IMR-90 (cell line): ENCODE results near the gene KCNJ4.
"Not testable (repeated sequence)": the region's sequence is repeated elsewhere in the genome, so short reads cannot be mapped to it uniquely, and the experiment has no call there.

Source experiments
- FOS ChIP-seq: fragments of 150-350 bp; IDR thresholded peaks from 2 replicates; pipeline ENCODE4 v1.6.1; 2016; ENCODE audit warnings: low read depth, low read length
- POLR2A ChIP-seq: IDR thresholded peaks from 2 replicates; pipeline ENCODE4 v1.6.1; 2012; ENCODE audit warnings: mild to moderate bottlenecking, low read depth, low read length
- TF ChIP-seq, protein P1 (sequence below): conservative IDR thresholded peaks from 2 replicates; pipeline ENCODE4 v1.5.1; 2012; ENCODE audit warnings: mild to moderate bottlenecking, low read depth, low read length, improper control_type of control experiment

DNA sequence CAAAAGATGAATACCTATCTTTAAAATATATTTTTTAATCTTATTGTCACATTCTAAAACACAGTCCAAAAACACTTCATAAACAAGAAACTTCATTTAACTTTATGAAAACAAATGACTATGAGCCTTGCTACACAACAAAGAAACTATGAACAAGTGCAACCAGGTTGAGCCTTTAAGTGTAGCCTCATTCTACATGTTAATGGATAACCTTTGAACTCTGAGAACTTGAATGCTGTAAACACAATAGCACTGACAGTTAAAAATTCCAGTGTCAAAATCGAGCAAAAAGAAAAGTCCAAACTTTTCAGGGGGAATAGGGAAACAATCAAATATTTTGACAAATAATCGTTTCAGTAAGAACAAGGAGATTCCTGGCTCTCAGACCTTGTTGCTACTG lies 54.7 kb downstream of the KCNJ4 start:
- TF ChIP-seq, protein P1, sequence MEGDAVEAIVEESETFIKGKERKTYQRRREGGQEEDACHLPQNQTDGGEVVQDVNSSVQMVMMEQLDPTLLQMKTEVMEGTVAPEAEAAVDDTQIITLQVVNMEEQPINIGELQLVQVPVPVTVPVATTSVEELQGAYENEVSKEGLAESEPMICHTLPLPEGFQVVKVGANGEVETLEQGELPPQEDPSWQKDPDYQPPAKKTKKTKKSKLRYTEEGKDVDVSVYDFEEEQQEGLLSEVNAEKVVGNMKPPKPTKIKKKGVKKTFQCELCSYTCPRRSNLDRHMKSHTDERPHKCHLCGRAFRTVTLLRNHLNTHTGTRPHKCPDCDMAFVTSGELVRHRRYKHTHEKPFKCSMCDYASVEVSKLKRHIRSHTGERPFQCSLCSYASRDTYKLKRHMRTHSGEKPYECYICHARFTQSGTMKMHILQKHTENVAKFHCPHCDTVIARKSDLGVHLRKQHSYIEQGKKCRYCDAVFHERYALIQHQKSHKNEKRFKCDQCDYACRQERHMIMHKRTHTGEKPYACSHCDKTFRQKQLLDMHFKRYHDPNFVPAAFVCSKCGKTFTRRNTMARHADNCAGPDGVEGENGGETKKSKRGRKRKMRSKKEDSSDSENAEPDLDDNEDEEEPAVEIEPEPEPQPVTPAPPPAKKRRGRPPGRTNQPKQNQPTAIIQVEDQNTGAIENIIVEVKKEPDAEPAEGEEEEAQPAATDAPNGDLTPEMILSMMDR: not testable (repeated sequence)
- not testable (repeated sequence) for TF ChIP-seq POLR2A, FOS
